ENCODE data around the gene UPF2.

UPF2 gene

GRCh38 chr10:11959966-11960365, 82.6 kb downstream of the UPF2 start:
- no peak for DNase-seq

- DNase-seq = no peak
Measured at GRCh38 chr10:11958956-11959355, 83.7 kb downstream of the UPF2 start.

GRCh38 chr10:11951695-11952094, 90.9 kb downstream of the UPF2 start:
- DNase-seq = no peak

GRCh38 chr10:11950325-11951018, 92.1 kb downstream of the UPF2 start:
- DNase-seq = no peak

- no peak for DNase-seq
Measured at GRCh38 chr10:11949152-11949551, 93.5 kb downstream of the UPF2 start.

- no peak for DNase-seq
Measured at GRCh38 chr10:11946652-11947051, 96.0 kb downstream of the UPF2 start.

GRCh38 chr10:11936389-11937152, 106.0 kb downstream of the UPF2 start:
- no peak for DNase-seq

- no peak for DNase-seq
Measured at GRCh38 chr10:11934262-11934661, 108.3 kb downstream of the UPF2 start.

GRCh38 chr10:11933577-11934223, 108.9 kb downstream of the UPF2 start:
- no peak for DNase-seq

- DNase-seq = no peak
Measured at GRCh38 chr10:11931038-11931437, 111.6 kb downstream of the UPF2 start.

GRCh38 chr10:11930312-11930978, 112.2 kb downstream of the UPF2 start:
- no peak for DNase-seq

- no peak for DNase-seq
Measured at GRCh38 chr10:11927746-11928145, 114.9 kb downstream of the UPF2 start.

GRCh38 chr10:11921800-11922392, 120.7 kb downstream of the UPF2 start:
- no peak for DNase-seq

- no peak for DNase-seq
Measured at GRCh38 chr10:11919271-11919670, 123.3 kb downstream of the UPF2 start.

- DNase-seq = no peak
Measured at GRCh38 chr10:11918384-11918783, 124.2 kb downstream of the UPF2 start.

- no peak for DNase-seq
Measured at GRCh38 chr10:11913079-11913641, 129.4 kb downstream of the UPF2 start.

- no peak for DNase-seq
Measured at GRCh38 chr10:11910102-11910501, 132.5 kb downstream of the UPF2 start.

- no peak for DNase-seq
Measured at GRCh38 chr10:11909618-11910017, 133.0 kb downstream of the UPF2 start.

GRCh38 chr10:11908991-11909390, 133.6 kb downstream of the UPF2 start:
- no peak for DNase-seq

GRCh38 chr10:11908536-11908935, 134.1 kb downstream of the UPF2 start:
- no peak for DNase-seq

- no peak for DNase-seq
Measured at GRCh38 chr10:11907914-11908313, 134.7 kb downstream of the UPF2 start.

- no peak for DNase-seq
Measured at GRCh38 chr10:11906714-11907113, 135.9 kb downstream of the UPF2 start.

GRCh38 chr10:11902646-11903045, 140.0 kb downstream of the UPF2 start:
- no peak for DNase-seq

All from NCI-H1436 treated with DMSO at 0.1 percent for 48 hours (cell line).